Measurements from ENCODE around the gene DDIT4L. TPM values are rescaled to one million over a fixed set of nuclear protein-coding genes. Genes with fewer than 3 reads are reported as not detected.
A peak's percentile ranks its signal among the peaks of the same experiment; 100 is the strongest.

The DDIT4L gene
- total RNA-seq, 4 donors from 2014 or later: 0.39 to 4.7 (median 1.6) TPM

DNA sequence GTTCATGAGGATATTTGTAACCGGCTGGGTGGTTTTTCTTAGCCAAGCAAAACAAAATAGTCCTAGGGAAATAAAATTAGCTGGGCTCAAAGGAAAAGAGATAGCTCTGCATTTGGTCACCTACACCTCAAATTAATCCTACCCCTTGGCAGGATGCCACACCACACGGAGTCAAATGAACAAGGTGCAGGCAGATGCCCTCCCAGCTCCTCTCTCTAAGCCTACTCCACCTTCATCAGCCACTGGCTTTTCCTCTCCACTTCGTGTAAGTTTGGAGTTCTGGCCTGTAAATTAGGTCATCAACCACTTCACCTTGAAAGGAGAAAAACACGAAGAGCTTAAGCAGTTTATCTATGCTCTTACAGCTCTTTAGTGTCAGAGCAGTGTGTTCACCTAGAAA is 1.4 kb downstream of the DDIT4L start:
- Histone ChIP-seq H3K9me3 (no peaks in the 10 kb centered on the region), H3K27ac (no peak overlapping the region), H3K36me3 (no peaks in the 10 kb centered on the region), H3K4me3 (peak overlapping the region; percentile 58), H3K27me3 (no peaks in the 10 kb centered on the region), H3K4me1 (peaks cover 20% of the 10 kb centered on the region)
- TF ChIP-seq POLR2A (IDR thresholded peaks at IDR 0.05) (no peak), EP300 (IDR thresholded peaks at IDR 0.05) (no peak), POLR2AphosphoS5 (IDR thresholded peaks at IDR 0.05) (no peak)
- TF ChIP-seq, protein P1, sequence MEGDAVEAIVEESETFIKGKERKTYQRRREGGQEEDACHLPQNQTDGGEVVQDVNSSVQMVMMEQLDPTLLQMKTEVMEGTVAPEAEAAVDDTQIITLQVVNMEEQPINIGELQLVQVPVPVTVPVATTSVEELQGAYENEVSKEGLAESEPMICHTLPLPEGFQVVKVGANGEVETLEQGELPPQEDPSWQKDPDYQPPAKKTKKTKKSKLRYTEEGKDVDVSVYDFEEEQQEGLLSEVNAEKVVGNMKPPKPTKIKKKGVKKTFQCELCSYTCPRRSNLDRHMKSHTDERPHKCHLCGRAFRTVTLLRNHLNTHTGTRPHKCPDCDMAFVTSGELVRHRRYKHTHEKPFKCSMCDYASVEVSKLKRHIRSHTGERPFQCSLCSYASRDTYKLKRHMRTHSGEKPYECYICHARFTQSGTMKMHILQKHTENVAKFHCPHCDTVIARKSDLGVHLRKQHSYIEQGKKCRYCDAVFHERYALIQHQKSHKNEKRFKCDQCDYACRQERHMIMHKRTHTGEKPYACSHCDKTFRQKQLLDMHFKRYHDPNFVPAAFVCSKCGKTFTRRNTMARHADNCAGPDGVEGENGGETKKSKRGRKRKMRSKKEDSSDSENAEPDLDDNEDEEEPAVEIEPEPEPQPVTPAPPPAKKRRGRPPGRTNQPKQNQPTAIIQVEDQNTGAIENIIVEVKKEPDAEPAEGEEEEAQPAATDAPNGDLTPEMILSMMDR (IDR thresholded peaks at IDR 0.05): no peak
- DNase-seq (ENCODE audit: low spot score in 2 of 2): no peak
- WGBS: 43% methylated on average over 4 of the region's 4 CpGs

DNA sequence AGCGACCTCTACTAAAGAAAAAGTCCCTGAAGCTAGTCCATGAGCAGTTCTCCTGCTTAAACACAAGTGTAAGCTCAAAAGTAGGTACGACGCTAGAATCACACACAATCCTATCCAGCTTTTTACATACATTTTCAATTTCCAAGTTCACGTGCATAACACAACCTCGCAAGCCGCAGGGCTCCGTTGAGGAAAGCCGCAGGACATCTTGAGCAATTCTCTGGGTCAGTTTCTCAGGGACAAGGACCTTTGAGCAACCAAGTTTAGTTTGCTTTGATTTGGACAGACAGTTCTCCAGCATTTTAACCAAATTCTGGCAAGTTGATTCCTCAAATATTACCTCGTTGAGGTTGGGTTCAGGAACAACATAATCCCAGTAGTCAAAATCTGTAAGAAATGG is 2.5 kb downstream of the DDIT4L start:
- no peak overlapping the region for H3K4me3 ChIP-seq
- WGBS: 97% methylated on average over 9 of the region's 9 CpGs
- H3K27me3 ChIP-seq: no peaks in the 10 kb centered on the region
- TF ChIP-seq EP300 (IDR thresholded peaks at IDR 0.05): no peak
- no peak for TF ChIP-seq POLR2A (IDR thresholded peaks at IDR 0.05)
- TF ChIP-seq, protein P1 (IDR thresholded peaks at IDR 0.05): no peak
- no peak for TF ChIP-seq POLR2AphosphoS5 (IDR thresholded peaks at IDR 0.05)
- H3K36me3 ChIP-seq: no peaks in the 10 kb centered on the region
- H3K4me1 ChIP-seq: peaks cover 20% of the 10 kb centered on the region
- H3K9me3 ChIP-seq: no peaks in the 10 kb centered on the region
- no peak overlapping the region for H3K27ac ChIP-seq
- DNase-seq (ENCODE audit: low spot score in 2 of 2): no peak

DNA sequence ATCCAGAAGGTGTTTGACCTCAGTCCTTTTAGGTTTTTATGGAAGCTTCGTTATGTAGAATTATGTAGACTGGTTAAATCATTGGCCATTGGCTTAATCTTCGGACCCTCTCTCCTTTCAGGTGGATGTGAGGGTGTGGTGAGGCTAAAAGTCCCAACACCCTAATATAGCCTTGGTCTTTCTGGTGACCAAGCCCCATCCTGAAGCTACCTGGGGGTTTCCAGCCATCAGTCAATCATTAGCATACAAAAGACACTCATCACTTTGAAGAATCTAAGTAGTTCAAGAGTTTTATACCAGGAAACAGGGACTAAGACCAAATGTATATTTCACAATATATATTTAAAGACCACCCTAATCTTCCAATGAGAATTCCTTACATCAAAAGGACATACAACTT is 5.5 kb downstream of the DDIT4L start:
- Histone ChIP-seq H3K9me3 (no peaks in the 10 kb centered on the region), H3K36me3 (no peaks in the 10 kb centered on the region), H3K27me3 (no peaks in the 10 kb centered on the region), H3K27ac (no peak overlapping the region), H3K4me1 (peaks cover 8% of the 10 kb centered on the region), H3K4me3 (no peak overlapping the region)
- no peak for TF ChIP-seq EP300 (IDR thresholded peaks at IDR 0.05)
- no peak for TF ChIP-seq POLR2A (IDR thresholded peaks at IDR 0.05)
- TF ChIP-seq, protein P1 (IDR thresholded peaks at IDR 0.05): no peak
- no peak for TF ChIP-seq POLR2AphosphoS5 (IDR thresholded peaks at IDR 0.05)
- WGBS: 93% methylated on average over 2 of the region's 2 CpGs
- no peak for DNase-seq (ENCODE audit: low spot score in 2 of 2)

DNA sequence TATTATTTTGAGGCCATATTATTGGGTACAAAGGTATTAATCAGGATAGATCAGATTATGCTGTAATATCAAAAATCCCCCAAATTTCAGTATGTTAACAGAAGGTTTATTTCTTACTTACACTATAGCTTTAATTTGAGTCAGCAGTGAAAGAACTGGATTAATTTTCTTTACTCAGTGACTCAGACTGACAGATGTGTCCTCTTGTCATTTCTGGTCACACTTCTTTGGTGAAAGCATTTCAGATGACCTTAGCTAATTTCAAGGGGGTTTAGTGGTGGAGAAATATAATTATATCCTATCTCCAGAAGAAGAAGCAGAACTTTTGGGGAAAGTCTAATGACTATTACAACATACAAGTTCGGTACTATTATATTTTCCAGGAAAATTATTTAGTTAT is 12.4 kb downstream of the DDIT4L start:
- Histone ChIP-seq H3K27me3 (no peaks in the 10 kb centered on the region), H3K27ac (no peak overlapping the region), H3K36me3 (no peaks in the 10 kb centered on the region), H3K4me3 (no peak overlapping the region), H3K9me3 (no peaks in the 10 kb centered on the region), H3K4me1 (no peaks in the 10 kb centered on the region)
- WGBS: 74% methylated on average over 1 of the region's 1 CpG
- no peak for DNase-seq (ENCODE audit: low spot score in 2 of 2)
- TF ChIP-seq EP300 (IDR thresholded peaks at IDR 0.05): no peak
- TF ChIP-seq POLR2AphosphoS5 (IDR thresholded peaks at IDR 0.05): no peak
- TF ChIP-seq, protein P1 (IDR thresholded peaks at IDR 0.05): no peak
- no peak for TF ChIP-seq POLR2A (IDR thresholded peaks at IDR 0.05)

DNA sequence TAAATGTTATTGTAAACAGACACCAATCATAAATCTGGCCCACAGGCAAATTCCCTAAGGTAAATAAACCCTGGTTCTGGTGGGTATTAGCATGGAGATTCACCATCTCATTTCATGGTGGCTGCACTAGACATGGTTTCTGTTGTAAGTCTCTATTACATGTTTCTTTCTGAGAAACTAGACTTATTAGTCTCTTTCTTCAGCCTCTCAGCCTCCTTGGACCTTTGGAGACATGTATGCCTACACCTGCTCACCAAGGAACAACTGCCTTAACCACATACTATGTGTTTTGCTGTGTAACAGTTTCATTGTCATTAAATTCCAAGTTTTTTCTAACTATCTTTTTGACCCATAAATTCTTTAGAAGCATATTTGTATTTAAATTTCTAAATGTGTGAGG is 13.1 kb downstream of the DDIT4L start:
- Histone ChIP-seq H3K36me3 (no peaks in the 10 kb centered on the region), H3K4me3 (no peak overlapping the region), H3K4me1 (no peaks in the 10 kb centered on the region), H3K9me3 (no peaks in the 10 kb centered on the region), H3K27ac (no peak overlapping the region), H3K27me3 (no peaks in the 10 kb centered on the region)
- TF ChIP-seq POLR2AphosphoS5 (IDR thresholded peaks at IDR 0.05): no peak
- TF ChIP-seq, protein P1 (IDR thresholded peaks at IDR 0.05): no peak
- no peak for TF ChIP-seq EP300 (IDR thresholded peaks at IDR 0.05)
- no peak for TF ChIP-seq POLR2A (IDR thresholded peaks at IDR 0.05)
- no peak for DNase-seq (ENCODE audit: low spot score in 2 of 2)
